Suppressor macrophage treated with lipopolysaccharide for 1 hour (primary cell): Measurements from ENCODE around the gene FGFBP2.
"Not testable (repeated sequence)": the region's sequence is repeated elsewhere in the genome, so short reads cannot be mapped to it uniquely, and the experiment has no call there.

Experiments used
- DNase-seq, 3 donors: peaks; one replicate each; pipeline ENCODE4 v3.0.0-alpha.2; 2020 to 2022

Gene FGFBP2

DNA sequence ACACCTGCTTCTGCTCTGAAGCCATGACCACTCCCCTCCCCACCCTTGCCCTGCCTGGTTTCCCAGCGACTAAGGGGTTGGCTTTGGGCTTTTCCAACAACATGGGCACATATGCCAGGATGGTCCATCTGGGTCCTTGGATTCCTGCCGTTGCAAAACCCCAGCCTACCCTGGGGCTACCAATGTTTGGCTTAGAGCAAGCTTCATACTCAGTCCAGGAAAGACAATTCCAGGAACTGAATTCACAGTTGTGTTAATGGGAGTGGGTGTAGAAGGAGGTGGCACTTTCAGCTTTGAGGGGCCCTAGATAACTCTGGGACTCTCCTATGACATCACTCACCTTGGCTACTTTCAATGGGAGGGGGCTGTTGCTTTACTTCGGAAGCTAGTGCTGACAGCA is 33.4 kb downstream of the FGFBP2 start:
- no peak for DNase-seq

DNA sequence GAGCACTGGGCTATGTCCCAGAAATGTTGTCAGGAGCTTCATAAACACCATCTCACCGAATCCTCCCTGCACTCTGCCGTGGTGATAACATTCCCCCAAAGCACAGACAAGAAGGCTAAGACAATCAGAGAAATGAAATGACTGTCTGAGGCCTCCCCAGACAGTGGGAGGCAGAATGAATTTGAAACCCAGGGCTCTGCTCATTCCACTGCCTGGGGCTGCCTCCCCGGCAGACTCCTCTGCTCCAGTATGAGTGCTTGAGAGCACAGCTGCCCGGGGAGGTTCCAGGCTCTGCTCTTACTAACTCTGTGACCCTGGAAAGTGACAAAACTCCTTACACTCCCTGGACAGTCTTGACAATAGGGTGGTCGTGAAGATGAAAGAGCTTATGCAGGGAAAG is 34.1 kb downstream of the FGFBP2 start:
- no peak for DNase-seq

DNA sequence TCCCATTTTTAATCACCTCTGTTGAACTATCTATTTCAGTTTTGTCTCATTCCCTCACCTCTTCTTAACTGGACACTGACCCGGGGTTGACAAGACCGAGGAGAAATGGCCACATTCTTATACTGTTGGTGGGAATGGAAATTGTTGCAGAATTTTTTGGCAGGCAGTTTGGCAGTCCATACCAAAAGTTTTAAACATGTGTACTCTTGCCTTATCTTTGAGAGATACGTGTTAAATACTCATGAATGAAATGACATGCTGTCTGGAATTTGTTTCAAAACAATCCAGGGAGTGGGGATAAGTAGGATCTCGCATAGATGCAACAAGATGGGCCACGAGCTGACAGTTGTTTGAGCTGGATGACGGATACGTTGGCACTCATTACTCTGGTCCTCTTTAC is 36.5 kb downstream of the FGFBP2 start:
- DNase-seq, result no peak

DNA sequence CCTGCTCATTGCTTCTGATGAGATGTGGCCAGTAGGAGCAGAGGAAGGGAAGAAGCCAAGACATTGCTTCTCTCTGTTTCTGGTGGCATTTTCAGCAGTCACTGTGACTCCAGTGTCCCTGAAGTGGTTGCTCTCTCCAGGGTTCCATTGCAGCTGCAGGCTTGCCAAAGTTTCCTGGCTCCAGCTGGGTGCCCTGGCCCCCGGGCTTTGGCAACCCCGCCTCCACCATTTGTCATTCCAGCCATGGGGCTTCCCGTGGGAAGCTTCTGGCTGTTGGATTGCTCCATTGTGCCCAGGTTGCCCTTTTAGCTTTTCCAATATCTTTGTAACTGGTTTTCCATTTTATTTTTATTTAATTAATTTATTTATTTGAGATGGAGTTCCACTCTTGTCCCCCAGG is 37.1 kb downstream of the FGFBP2 start:
- no peak for DNase-seq

DNA sequence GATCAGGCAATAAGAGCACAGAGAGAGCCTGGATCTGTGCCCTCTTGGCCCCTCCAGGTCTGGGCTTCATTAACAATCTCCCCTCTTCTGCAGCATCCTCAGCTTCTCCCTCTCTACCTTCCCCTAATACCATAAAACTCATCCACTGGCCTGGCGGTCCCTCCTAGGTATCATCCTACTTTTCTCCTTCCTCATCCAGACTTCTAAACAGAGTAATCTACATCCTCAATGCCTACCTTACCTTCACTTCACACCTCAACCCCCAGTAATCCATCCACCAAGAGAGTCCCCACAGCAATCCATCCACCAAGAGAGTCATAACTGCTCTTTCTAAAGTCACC is 41.4 kb downstream of the FGFBP2 start:
- DNase-seq, result no peak

DNA sequence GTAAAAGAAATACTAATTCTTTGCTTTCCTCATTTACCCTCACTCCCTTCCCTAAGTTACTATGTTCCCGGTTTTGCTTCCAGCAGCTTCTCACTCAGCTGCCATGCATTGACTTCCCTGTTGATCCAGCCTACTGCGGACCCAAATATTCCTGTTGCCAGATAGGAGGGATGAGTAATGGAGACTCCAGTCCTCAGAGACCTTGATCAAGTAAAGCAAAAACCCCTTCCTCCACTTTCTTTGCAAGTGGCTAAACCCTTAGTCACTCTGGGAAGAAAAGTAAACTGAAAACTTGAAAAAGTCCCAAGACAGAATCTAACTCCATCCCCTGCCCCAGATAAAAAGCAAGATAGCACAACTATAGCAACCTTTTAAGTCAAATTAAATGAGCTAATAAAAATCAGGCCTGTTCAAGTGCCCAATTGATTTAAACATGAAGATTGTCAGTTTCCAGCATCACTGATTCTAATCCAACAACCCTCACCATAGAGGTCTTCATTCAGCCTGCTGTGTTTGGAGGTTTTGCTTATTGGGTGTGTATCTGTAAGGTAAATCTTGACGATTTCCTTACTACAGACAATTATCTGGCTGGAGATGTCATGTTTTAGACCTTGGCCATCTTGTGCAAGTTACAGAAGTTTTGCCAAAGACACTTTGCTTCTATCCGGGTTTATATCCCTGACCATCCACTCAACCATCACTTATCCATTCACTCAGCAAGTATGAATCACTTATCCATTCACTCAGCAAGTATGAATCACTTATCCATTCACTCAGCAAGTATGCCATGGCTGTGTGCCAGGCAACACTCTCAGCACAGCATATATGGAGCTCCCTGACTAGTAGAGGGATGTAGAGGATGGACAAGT is 42.0 kb downstream of the FGFBP2 start:
- peak in 2 of 3 donors; percentile 7 to 29 for DNase-seq

DNA sequence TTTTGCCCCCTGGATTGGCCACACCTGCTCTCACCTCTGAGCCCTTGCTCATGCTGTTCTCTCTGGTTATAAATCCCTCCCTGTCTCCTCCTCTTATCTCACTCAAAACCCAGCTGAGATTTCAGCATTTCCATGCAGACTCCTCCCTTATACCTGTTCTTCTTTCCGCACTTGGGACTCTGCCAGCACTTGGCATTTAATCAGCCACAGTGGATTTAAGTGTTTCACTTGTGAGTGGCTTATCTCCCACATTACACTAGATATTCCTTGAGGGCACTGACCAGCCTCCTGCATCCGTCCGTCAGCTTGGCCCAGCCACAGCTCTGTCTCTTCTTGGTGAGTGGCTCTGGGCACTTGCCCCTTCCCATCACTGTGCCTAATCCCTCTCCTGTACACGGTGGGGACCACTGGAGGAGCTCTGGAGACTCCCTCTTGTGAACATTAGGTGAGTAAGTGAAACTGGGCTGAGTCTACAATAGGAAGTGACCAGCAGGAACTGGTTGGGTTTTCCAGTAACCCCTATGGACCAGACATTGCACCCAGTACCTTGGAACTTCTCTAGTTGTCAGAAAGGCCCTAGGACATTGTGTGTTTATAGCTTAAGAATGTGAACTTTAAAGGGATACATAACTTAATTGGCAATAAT is 44.4 kb downstream of the FGFBP2 start:
- no peak for DNase-seq

DNA sequence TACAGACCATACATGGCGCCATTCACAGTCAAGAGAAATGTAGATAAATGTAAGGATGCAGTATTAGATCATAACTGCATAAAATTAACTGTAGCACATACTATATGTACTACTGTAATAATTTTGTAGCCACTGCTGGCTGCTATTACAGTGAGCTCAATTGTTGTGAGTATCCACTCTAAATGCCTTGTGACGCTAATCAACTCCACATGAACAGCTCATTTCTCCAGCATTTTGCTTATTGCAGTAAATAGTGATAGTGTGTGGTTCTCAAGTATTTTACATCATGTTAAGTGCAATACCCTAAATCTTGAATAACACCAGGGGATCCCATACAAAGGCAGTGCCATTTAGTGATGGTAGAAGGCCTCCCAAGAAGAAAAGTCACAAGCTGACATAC is 45.7 kb downstream of the FGFBP2 start:
- no peak for DNase-seq

DNA sequence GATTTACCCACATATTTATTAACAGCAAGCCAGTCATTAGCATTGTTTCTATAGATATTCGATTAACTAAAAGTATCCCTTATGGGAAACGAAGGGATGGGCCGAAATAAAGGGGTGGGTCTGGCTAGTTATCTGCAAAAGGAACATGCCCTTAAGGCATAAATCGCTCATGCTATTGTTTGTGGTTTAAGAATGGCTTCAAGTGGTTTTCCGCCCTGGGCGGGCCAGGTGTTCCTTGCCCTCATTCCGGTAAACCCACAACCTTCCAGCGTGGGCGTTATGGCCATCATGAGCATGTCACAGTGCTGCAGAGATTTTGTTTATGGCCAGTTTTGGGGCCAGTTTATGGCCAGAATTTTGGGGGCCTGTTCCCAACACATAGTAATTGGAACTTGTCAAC is 46.6 kb downstream of the FGFBP2 start:
- DNase-seq, result not testable (repeated sequence)

DNA sequence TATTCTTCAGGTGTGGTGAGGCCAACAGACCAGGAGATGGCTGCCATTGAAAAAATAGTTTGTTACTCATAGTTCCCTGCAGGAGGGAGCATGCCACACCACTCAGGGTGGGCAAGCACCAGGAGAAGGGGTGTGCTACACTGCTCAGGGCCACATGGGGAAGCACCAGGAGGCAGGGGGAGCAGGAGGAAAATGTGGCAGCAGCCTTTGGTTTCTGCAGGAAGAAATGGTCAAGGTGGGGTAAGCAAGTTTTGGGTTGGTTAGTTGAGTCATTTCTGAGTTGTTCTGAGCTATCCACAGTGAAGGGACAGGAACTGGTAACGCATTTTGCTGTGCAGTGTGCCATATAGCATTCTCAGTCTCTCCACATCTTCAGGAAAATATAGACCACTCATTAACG is 48.2 kb downstream of the FGFBP2 start:
- no peak for DNase-seq

DNA sequence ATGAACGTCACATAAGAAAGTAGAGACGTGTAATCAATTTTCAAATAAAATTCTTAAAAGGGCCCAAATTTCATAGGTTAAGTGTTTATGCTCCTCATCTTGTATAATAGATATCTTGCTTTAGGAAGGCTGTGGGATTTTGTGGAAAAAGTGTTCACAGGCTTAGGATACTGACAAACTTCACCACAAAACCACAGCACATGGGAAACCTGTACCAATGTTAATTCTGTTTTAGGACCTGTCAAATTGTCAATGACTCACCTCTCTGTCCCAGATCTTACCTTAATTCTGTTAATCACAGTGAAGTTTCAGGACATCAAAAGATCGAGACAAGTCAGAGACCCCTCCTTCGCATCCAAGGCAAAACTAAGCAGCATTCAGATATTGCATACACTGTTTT is 48.7 kb downstream of the FGFBP2 start:
- no peak for DNase-seq

DNA sequence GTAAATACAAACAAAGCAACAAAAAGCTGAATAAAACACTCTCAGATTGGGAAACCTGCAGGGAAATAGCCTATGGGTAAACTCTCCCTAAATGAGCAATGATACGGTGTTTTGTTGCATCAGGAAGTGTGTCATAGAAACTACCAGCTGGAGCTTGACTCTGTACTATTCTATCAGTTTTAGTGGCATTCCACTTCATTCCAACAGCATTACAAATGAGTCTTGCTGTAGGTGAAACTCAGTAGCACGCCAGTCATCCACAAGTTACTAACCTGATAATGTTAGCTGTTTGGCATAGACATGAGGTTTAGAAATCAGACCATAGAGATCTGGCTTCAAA is 49.4 kb downstream of the FGFBP2 start:
- DNase-seq, result peak in 2 of 3 donors; percentile 20 to 35

DNA sequence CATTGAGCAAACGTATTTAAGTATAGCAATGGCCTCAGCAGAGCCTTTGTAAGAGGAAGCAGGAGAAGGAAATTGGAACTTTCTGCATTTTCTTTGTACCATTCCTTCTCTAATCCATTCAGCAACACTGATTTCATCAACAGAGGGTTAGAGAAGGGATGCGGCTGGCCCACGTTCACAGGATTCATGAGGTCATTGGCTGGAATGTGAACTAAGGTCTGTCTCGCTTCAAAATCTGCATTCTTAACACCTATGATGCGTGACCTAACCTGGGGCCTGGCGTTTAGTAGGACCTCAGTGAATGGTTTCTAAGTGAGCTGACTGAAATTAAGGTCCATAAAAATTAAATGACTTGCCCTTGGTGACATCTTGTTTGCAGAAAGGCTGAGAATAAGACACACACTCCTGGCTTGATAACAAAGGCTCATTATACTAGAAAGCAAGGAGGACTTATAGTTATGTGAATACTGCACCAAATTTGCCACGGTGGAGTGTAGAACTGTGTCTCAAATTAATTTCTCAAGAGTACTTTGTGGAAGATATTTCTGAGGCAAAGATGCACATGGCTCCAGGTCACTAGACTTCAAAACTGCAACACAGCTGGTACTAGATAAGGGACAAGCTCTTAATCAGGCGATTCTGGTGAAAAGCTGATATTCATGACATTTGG is 49.9 kb downstream of the FGFBP2 start:
- DNase-seq, result no peak

DNA sequence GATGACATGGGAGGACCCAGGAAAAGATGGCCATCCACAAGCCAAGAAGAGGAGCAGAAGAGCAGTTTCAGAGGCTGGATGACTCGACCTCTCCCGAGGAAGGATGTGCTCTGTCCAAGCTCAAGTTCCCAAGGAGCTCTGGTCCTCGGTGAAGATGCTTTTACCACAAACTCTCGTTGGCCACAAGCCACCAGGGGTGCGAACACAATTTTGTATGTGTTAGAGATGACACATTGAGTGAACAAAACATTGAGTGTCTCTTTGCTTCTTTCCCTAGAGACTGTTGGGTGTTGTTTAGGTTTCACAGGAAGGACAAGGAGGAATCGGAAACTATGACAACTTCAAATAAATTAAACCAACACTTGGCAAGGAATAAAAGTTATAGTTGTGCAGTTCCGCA is 50.7 kb downstream of the FGFBP2 start:
- DNase-seq, result no peak
